Transverse colon (tissue), 1 donor: ENCODE measurements around the gene IL1RAPL1.

Experiments
- EP300 ChIP-seq: sonication (generic); formaldehyde crosslinking; IDR thresholded peaks from one replicate; pipeline ENCODE4 v1.6.1; 2017; ENCODE audit warnings: antibody characterized with exemption, low read depth
- POLR2A ChIP-seq: fragments of 450-650 bp; IDR thresholded peaks from one replicate; pipeline ENCODE4 v1.6.1; 2016; ENCODE audit warnings: antibody characterized with exemption, mild to moderate bottlenecking, moderate library complexity

- TF ChIP-seq POLR2A, result no peak
- no peak for TF ChIP-seq EP300
Measured at GRCh38 chrX:29281078-29281742, 694.0 kb downstream of the IL1RAPL1 start.
